GM12878 (cell line): Measurements from ENCODE around the gene CGB2. TPM values are rescaled to one million over a fixed set of nuclear protein-coding genes. Genes with fewer than 3 reads are reported as not detected.

Source experiments
- ATAC-seq: fragments of 200-7000 bp; cut with Tn5 transposase; 3 replicates; pipeline ENCODE4 v1.9.1; 2020; ENCODE audit warnings: mild to moderate bottlenecking, moderate library complexity
- BruUV-seq: library from RNA; stranded (reverse); fragments of 400-500 nt; replicated peaks from 2 replicates; lab custom pipeline; 2021; lab: Mats Ljungman, UMichigan
- CTCF ChIA-PET: fragments of 300-600 bp; sonication (Branson Sonifier 250); formaldehyde crosslinking; extraction: SDS; loops from one replicate; lab custom pipeline; 2021; ENCODE audit warnings: inconsistent platforms; lab: Yijun Ruan, JAX
- POLR2A ChIA-PET: fragments of 350-600 bp; formaldehyde crosslinking; extraction: SDS; loops from one replicate; lab custom pipeline; 2021; ENCODE audit warnings: inconsistent platforms; lab: Charles Lee
- RAD21 ChIA-PET: fragments of 300-600 bp; sonication (Branson Sonifier 250); formaldehyde crosslinking; loops from one replicate; lab custom pipeline; 2023; ENCODE audit warnings: antibody characterized with exemption; ENCODE audit not compliant: unreplicated experiment; lab: Charles Lee
- SMC1A ChIA-PET: fragments of 300-600 bp; sonication (Branson Sonifier 250); formaldehyde crosslinking; loops from one replicate; lab custom pipeline; 2023; ENCODE audit not compliant: unreplicated experiment, uncharacterized antibody; lab: Charles Lee
- DNase-seq: peaks from one replicate; pipeline ENCODE4 v3.0.0-alpha.2; 2011; ENCODE audit warnings: low read depth, low spot score
- FAIRE-seq: peaks from 3 replicates; lab custom pipeline; 2011; peaks lifted over from hg19 to GRCh38; lab: Jason Lieb, UNC
- H2AFZ ChIP-seq: 2 replicates; pipeline ENCODE4 v1.6.0; 2011; ENCODE audit warnings: low read depth, low read length, control low read depth; ENCODE audit not compliant: control insufficient read depth
- H3K27ac ChIP-seq: 2 replicates; pipeline ENCODE4 v1.5.1; 2011; ENCODE audit warnings: control low read depth; ENCODE audit not compliant: control insufficient read depth, insufficient read depth
- H3K27me3 ChIP-seq, 2 experiments: replicated peaks in 1 of 2; 2 replicates each; pipeline versions ENCODE4 v1.6.0 to v1.6.1; 2011; ENCODE audit warnings: low read length in 1 of 2; ENCODE audit not compliant: control insufficient read depth in 2 of 2, insufficient read depth in 2 of 2
- H3K36me3 ChIP-seq, 2 experiments: 2 replicates each; pipeline ENCODE4 v1.5.1; 2011; ENCODE audit warnings: low read length in 1 of 2; ENCODE audit not compliant: control insufficient read depth in 2 of 2, insufficient read depth in 2 of 2
- H3K4me1 ChIP-seq: 2 replicates; pipeline ENCODE4 v1.6.1; 2011; ENCODE audit warnings: mild to moderate bottlenecking, low read length, moderate library complexity, mixed read lengths; ENCODE audit not compliant: control insufficient read depth, insufficient read depth
- H3K4me2 ChIP-seq: 2 replicates; pipeline ENCODE4 v1.6.0; 2011; ENCODE audit warnings: control low read depth; ENCODE audit not compliant: control insufficient read depth, insufficient read depth
- H3K4me3 ChIP-seq: fragments of 200-600 bp; sonication (generic); 2 replicates; pipeline ENCODE4 v1.5.1; 2016
- H3K79me2 ChIP-seq: 2 replicates; pipeline ENCODE4 v1.6.0; 2011; ENCODE audit warnings: low read length; ENCODE audit not compliant: control insufficient read depth, insufficient read depth
- H3K9ac ChIP-seq: 2 replicates; pipeline ENCODE4 v1.8.0; 2011; ENCODE audit warnings: low read length, control low read depth, mixed read lengths; ENCODE audit not compliant: control insufficient read depth, insufficient read depth
- H3K9me3 ChIP-seq: replicated peaks from 3 replicates; pipeline ENCODE4 v1.5.1; 2011; ENCODE audit warnings: mild to moderate bottlenecking, low read length; ENCODE audit not compliant: control insufficient read depth, insufficient read depth
- H4K20me1 ChIP-seq: 2 replicates; pipeline ENCODE4 v1.6.0; 2011; ENCODE audit not compliant: control insufficient read depth, insufficient read depth
- CEBPB ChIP-seq, 2 experiments: fragments of 150-350 bp in 1 of 2; IDR thresholded peaks; 2 replicates each; pipeline ENCODE4 v1.6.1; 2012 to 2014; ENCODE audit warnings: low read depth in 2 of 2, low read length in 2 of 2, borderline replicate concordance in 1 of 2, inconsistent platforms in 1 of 2
- CREM ChIP-seq: IDR thresholded peaks from 2 replicates; pipeline ENCODE4 v1.6.1; 2014; ENCODE audit warnings: antibody characterized with exemption, low read depth
- GABPA ChIP-seq: IDR thresholded peaks from 2 replicates; pipeline ENCODE4 v1.6.1; 2014; ENCODE audit warnings: antibody characterized with exemption, low read depth, mild to moderate bottlenecking, inconsistent platforms
- MTA3 ChIP-seq: IDR thresholded peaks from 2 replicates; pipeline ENCODE4 v1.6.1; 2012; ENCODE audit warnings: low read length, inconsistent platforms, borderline replicate concordance
- MXI1 ChIP-seq: fragments of 150-350 bp; IDR thresholded peaks from 2 replicates; pipeline ENCODE4 v1.6.1; 2011; ENCODE audit warnings: low read depth, mild to moderate bottlenecking, inconsistent platforms, low read length, improper control_type of control experiment
- MYB ChIP-seq: fragments of 150-350 bp; IDR thresholded peaks from 2 replicates; pipeline ENCODE4 v1.6.1; 2014; ENCODE audit warnings: mild to moderate bottlenecking, low read depth, low read length, borderline replicate concordance
- MYC ChIP-seq: IDR thresholded peaks from 2 replicates; pipeline ENCODE4 v1.6.1; 2011; ENCODE audit warnings: mild to moderate bottlenecking, low read length, moderate library complexity, inconsistent platforms; ENCODE audit not compliant: insufficient read depth, insufficient replicate concordance, insufficient read length, severe bottlenecking
- NFYA ChIP-seq: IDR thresholded peaks from 2 replicates; pipeline ENCODE4 v1.6.1; 2011; ENCODE audit warnings: low read depth, mild to moderate bottlenecking, low read length, improper control_type of control experiment, borderline replicate concordance
- SMAD1 ChIP-seq: fragments of 450-650 bp; IDR thresholded peaks from 2 replicates; pipeline ENCODE4 v1.6.1; 2018; ENCODE audit warnings: mild to moderate bottlenecking, low read depth; ENCODE audit not compliant: partially characterized antibody
- SMAD5 ChIP-seq: IDR thresholded peaks from 2 replicates; pipeline ENCODE4 v1.6.1; 2016; ENCODE audit warnings: antibody characterized with exemption, low read depth
- STAT1 ChIP-seq: fragments of 450-650 bp; conservative IDR thresholded peaks from 2 replicates; pipeline ENCODE4 v1.6.1; 2014; ENCODE audit warnings: antibody characterized with exemption, mild to moderate bottlenecking
- SUZ12 ChIP-seq: fragments of 200-600 bp; sonication (generic); IDR thresholded peaks from one replicate; pipeline ENCODE4 v1.6.1; 2018; ENCODE audit warnings: antibody characterized with exemption, mild to moderate bottlenecking; ENCODE audit not compliant: unreplicated experiment
- WGBS: methylation state at CpG from one replicate; pipeline ENCODE4 v1.1.6; 2016; ENCODE audit warnings: low lambda C conversion rate; ENCODE audit not compliant: insufficient replicate concordance, insufficient coverage; ENCODE audit errors: missing lambda C conversion rate; 5-methylcytosine and 5-hydroxymethylcytosine counted together
- in situ Hi-C: fragments of 300-500 bp; cut with MboI; formaldehyde crosslinking; loops from 9 replicates; pipeline ENCODE4 v1.14.3; 2018; ENCODE audit warnings: mixed read lengths
- intact Hi-C: fragments of 100-400 bp; cut with micrococcal nuclease; formaldehyde crosslinking; loops from one replicate; pipeline ENCODE4 v1.14.2; 2022; ENCODE audit not compliant: unreplicated experiment
- polyA plus RNA-seq, 11 experiments: library from polyadenylated mRNA; depleted of rRNA in 4 of 11; unstranded in 6 of 11; stranded (reverse) in 5 of 11; fragments of >200 nt; fragmentation: Nextera tagmentation in 4 of 11; fragmentation: Illumina TruSeq in 1 of 11; extraction: Ambion mirVana in 4 of 11; extraction: Trizol in 1 of 11; gene quantifications; 1 replicate in 1 of 11; 2 replicates in 10 of 11; pipeline versions ENCODE4 v1.2.1 to v1.2.3, GENCODE V29; 2011 to 2016; ENCODE audit warnings: inconsistent platforms in 2 of 11, missing spikeins in 2 of 11, low read depth in 1 of 11
- total RNA-seq, 4 experiments: library from RNA; depleted of rRNA in 3 of 4; stranded (reverse); fragments of >200 nt in 3 of 4; fragmentation: Illumina TruSeq in 1 of 4; extraction: Trizol in 1 of 4; gene quantifications; 2 replicates each; pipeline versions ENCODE4 v1.2.1 to v1.2.3, GENCODE V29; 2013 to 2021
- TF ChIP-seq, protein P1 (sequence below): IDR thresholded peaks from 2 replicates; pipeline ENCODE4 v1.6.1; 2012; ENCODE audit warnings: low read depth, low read length, improper control_type of control experiment
- TF ChIP-seq, protein P2 (sequence below): IDR thresholded peaks from 2 replicates; pipeline ENCODE4 v1.6.1; 2011; ENCODE audit warnings: borderline replicate concordance, low read depth, mild to moderate bottlenecking, moderate library complexity, low read length; ENCODE audit not compliant: insufficient read depth, poor library complexity, severe bottlenecking
- TF ChIP-seq, protein P3 (sequence below): fragments of 450-650 bp; conservative IDR thresholded peaks from 2 replicates; pipeline ENCODE4 v1.6.1; 2017; ENCODE audit warnings: mild to moderate bottlenecking, moderate library complexity
- TF ChIP-seq, protein P4 (sequence below): IDR thresholded peaks from 2 replicates; pipeline ENCODE4 v1.6.1; 2011; ENCODE audit warnings: borderline replicate concordance, low read depth, mild to moderate bottlenecking, moderate library complexity, mixed read lengths, low read length; ENCODE audit not compliant: insufficient read depth; ENCODE audit errors: extremely low read length

Gene CGB2
- total and polyA plus RNA-seq, 10 of the 15 experiments (the other 5 are each of a cell fraction or from before 2014, with no cell fraction given): 0.20 to 0.37 TPM; not detected in 8

DNA sequence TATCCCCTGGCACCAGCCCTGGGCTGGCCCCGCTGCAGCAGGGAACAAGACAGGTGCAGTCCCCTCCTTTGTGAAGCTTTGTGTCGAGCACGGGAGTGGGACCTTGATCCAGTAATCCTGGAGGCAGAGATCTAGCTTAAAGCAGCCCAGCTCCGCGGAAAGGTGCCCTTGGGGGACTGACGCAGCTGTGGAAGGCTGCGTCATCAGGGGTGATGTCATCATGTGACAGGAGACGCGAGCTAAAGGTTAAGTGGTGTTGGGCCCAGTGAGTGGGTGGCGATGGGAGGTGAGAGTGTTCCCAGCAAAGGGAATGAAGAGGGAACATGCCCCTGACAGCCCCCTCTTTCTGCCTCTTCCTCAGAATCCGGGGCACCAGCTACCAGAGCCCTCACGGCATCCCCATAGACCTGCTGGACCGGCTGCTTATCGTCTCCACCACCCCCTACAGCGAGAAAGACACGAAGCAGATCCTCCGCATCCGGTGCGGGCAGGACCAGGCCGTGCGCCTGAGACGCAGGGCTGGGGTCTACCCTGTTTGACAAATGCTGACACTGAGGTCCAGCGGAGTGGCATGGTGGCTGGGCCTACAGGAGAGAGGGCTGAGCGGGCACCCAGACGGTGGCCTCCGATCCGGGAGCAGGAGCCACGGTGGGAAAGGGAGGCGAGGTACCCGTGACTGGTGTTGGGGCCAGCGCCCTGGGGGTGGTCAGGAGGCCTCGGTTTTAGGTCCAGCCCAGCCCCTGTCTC lies 17.4 kb upstream of the CGB2 start:
- ChIA-PET CTCF (no interaction called here), SMC1A (no interaction called here), POLR2A (no interaction called here), RAD21 (no interaction called here)
- Histone ChIP-seq H3K36me3 (peaks cover 7 to 17% of the 10 kb centered on the region in 2 experiments), H2AFZ (no peak overlapping the region), H4K20me1 (no peaks in the 10 kb centered on the region), H3K27ac (no peak overlapping the region), H3K79me2 (no peaks in the 10 kb centered on the region), H3K4me2 (no peak overlapping the region), H3K4me1 (peaks cover 5% of the 10 kb centered on the region), H3K27me3 (no peaks in the 10 kb centered on the region), H3K4me3 (no peak overlapping the region), H3K9me3 (no peaks in the 10 kb centered on the region), H3K9ac (no peak overlapping the region)
- in situ Hi-C loops (no loop called here), intact Hi-C loops (no loop called here)
- TF ChIP-seq SMAD5 (no peak), STAT1 (no peak), GABPA (no peak), SMAD1 (no peak), MXI1 (no peak), NFYA (no peak), MYC (no peak), MYB (no peak), CREM (no peak), MTA3 (no peak), SUZ12 (no peak), CEBPB (IDR thresholded peaks at IDR 0.05; ENCODE audit: borderline replicate concordance in 1 of 2, low read depth in 2 of 2, low read length in 2 of 2) (no peak)
- TF ChIP-seq, protein P1, sequence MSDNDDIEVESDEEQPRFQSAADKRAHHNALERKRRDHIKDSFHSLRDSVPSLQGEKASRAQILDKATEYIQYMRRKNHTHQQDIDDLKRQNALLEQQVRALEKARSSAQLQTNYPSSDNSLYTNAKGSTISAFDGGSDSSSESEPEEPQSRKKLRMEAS: no peak
- TF ChIP-seq, protein P2, sequence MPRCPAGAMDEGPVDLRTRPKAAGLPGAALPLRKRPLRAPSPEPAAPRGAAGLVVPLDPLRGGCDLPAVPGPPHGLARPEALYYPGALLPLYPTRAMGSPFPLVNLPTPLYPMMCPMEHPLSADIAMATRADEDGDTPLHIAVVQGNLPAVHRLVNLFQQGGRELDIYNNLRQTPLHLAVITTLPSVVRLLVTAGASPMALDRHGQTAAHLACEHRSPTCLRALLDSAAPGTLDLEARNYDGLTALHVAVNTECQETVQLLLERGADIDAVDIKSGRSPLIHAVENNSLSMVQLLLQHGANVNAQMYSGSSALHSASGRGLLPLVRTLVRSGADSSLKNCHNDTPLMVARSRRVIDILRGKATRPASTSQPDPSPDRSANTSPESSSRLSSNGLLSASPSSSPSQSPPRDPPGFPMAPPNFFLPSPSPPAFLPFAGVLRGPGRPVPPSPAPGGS: no peak
- TF ChIP-seq, protein P3, sequence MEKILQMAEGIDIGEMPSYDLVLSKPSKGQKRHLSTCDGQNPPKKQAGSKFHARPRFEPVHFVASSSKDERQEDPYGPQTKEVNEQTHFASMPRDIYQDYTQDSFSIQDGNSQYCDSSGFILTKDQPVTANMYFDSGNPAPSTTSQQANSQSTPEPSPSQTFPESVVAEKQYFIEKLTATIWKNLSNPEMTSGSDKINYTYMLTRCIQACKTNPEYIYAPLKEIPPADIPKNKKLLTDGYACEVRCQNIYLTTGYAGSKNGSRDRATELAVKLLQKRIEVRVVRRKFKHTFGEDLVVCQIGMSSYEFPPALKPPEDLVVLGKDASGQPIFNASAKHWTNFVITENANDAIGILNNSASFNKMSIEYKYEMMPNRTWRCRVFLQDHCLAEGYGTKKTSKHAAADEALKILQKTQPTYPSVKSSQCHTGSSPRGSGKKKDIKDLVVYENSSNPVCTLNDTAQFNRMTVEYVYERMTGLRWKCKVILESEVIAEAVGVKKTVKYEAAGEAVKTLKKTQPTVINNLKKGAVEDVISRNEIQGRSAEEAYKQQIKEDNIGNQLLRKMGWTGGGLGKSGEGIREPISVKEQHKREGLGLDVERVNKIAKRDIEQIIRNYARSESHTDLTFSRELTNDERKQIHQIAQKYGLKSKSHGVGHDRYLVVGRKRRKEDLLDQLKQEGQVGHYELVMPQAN: no peak
- TF ChIP-seq, protein P4, sequence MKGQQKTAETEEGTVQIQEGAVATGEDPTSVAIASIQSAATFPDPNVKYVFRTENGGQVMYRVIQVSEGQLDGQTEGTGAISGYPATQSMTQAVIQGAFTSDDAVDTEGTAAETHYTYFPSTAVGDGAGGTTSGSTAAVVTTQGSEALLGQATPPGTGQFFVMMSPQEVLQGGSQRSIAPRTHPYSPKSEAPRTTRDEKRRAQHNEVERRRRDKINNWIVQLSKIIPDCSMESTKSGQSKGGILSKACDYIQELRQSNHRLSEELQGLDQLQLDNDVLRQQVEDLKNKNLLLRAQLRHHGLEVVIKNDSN: no peak
- ATAC-seq (no peak), FAIRE-seq (no peak), DNase-seq (no peak)
- WGBS: 95% methylated on average over 32 of the region's 32 CpGs
- no TSS peak for BruUV-seq
